ENCODE measurements around the gene SDK1. TPM values are rescaled to one million over a fixed set of nuclear protein-coding genes. Genes with fewer than 3 reads are reported as not detected.

Gene SDK1
- total and polyA plus RNA-seq, 2 donors (not counting 3 experiments of a cell fraction or from before 2014, with no cell fraction given), result 1.6 to 3.9 TPM

- Histone ChIP-seq H3K36me3 (ENCODE audit: control insufficient read depth in 2 of 2, extremely low read depth in 1 of 2, insufficient read depth in 2 of 2, low read length in 2 of 2) (no peaks in the 10 kb centered on the region), H3K4me3 (replicated peaks in 1 of 3; ENCODE audit: insufficient read depth in 1 of 3, low read depth in 1 of 3, low read length in 3 of 3) (no peak overlapping the region), H3K4me2 (ENCODE audit: insufficient read depth, low read length) (no peak overlapping the region), H3K9me3 (replicated peaks; ENCODE audit: control insufficient read depth, insufficient read depth, low read length) (no peaks in the 10 kb centered on the region), H3K27ac (ENCODE audit: insufficient read depth, low read depth, low read length) (no peak overlapping the region), H2AFZ (ENCODE audit: low read depth, low read length) (no peak overlapping the region), H3K9ac (replicated peaks; ENCODE audit: extremely low read depth, insufficient read depth, low read length) (no peak overlapping the region), H3K4me1 (ENCODE audit: control insufficient read depth, extremely low read depth, insufficient read depth, low read length) (no peaks in the 10 kb centered on the region), H3K79me2 (ENCODE audit: control insufficient read depth, insufficient read depth, low read length) (no peaks in the 10 kb centered on the region), H3K9me1 (replicated peaks; ENCODE audit: control insufficient read depth, extremely low read depth, insufficient read depth, low read length) (no peaks in the 10 kb centered on the region), H3K27me3 (ENCODE audit: control insufficient read depth in 2 of 2, insufficient read depth in 2 of 2, low read length in 2 of 2) (no peaks in the 10 kb centered on the region), H4K20me1 (replicated peaks; ENCODE audit: control insufficient read depth, extremely low read depth, insufficient read depth, low read length) (no peaks in the 10 kb centered on the region)
- dilution Hi-C loops (cut with MboI; ENCODE audit: extremely low pct_ligation_motif_present, low sequenced_read_pairs) (no loop called here), intact Hi-C loops (cut with micrococcal nuclease) (no loop called here)
- DNase-seq (ENCODE audit: low read depth, low spot score), result no peak
- ChIA-PET CTCF (no interaction called here), POLR2A (no interaction called here)
- BruUV-seq (replicated peaks), result no TSS peak
- no peak for TF ChIP-seq EZH2 (IDR thresholded peaks at IDR 0.05; ENCODE audit: borderline replicate concordance, low read depth, low read length, severe bottlenecking)
- TF ChIP-seq POLR2AphosphoS5 (IDR thresholded peaks at IDR 0.05; ENCODE audit: insufficient read depth, low read depth, low read length), result no peak
- no peak for TF ChIP-seq POLR2A (IDR thresholded peaks at IDR 0.05; ENCODE audit: low read depth, low read length)
- TF ChIP-seq, protein P1, sequence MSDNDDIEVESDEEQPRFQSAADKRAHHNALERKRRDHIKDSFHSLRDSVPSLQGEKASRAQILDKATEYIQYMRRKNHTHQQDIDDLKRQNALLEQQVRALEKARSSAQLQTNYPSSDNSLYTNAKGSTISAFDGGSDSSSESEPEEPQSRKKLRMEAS (IDR thresholded peaks at IDR 0.05; ENCODE audit: insufficient read depth, insufficient read length), result no peak
- TF ChIP-seq CTCF (IDR thresholded peaks at IDR 0.05; ENCODE audit: extremely low read depth in 1 of 2, insufficient read depth in 1 of 2, low read depth in 1 of 2, low read length in 2 of 2), result no peak
- no peak for TF ChIP-seq MYC (IDR thresholded peaks at IDR 0.05; ENCODE audit: low read depth, low read length)
- no peak for FAIRE-seq
Observed at GRCh38 chr7:3893151-3893788, 592.2 kb downstream of the SDK1 start.

Data from endothelial cell of umbilical vein (primary cell).